ENCODE data around the gene EMSY. TPM values are rescaled to one million over a fixed set of nuclear protein-coding genes. Genes with fewer than 3 reads are reported as not detected.

Gene EMSY
- total and polyA plus RNA-seq, 12 donors = 5.9 to 23.4 (median 16.9) TPM

GRCh38 chr11:76480241-76480640, 35.4 kb downstream of the EMSY start:
- DNase-seq (no peak), ATAC-seq (no peak)
- Histone ChIP-seq H3K27ac (no peak overlapping the region), H3K9me3 (peaks cover 0 to 9% (median 0%) of the 10 kb centered on the region in 11 donors), H3K4me1 (no peaks in the 10 kb centered on the region), H3K27me3 (no peaks in the 10 kb centered on the region), H3K4me3 (no peak overlapping the region), H3K36me3 (peaks cover 0 to 64% (median 7%) of the 10 kb centered on the region in 9 donors)
- no peak for TF ChIP-seq CTCF (IDR thresholded peaks at IDR 0.05)
- intact Hi-C loops (cut with DNase I) = no loop called here
- WGBS, 2 donors = 92 to 94% methylated on average over 3 of the region's 3 CpGs

DNA sequence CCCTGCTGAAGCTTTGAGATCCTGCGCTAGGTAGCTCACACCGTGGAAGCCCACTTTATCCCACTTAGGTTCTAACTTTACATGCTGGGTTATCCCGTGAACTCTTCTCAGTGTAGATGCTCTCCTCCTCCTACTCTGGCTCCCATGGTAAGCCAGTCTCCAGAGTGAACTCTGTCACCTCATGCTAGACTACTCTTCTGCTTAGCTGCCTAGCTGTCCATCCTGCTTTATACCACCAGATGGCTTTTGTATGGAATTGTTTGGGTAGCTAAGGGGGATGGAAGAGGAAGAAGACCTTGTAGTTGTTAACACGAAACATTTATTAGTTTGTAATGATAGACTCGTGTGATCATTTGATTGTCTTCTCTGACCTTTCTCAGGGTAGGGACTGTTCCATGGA, 46.8 kb downstream of the EMSY start:
- no peaks in the 10 kb centered on the region for H3K27me3 ChIP-seq
- WGBS, 2 donors = 97% methylated on average over 5 of the region's 5 CpGs
- peaks cover 0 to 7% (median 0%) of the 10 kb centered on the region in 11 donors for H3K9me3 ChIP-seq
- DNase-seq = no peak
- H3K4me1 ChIP-seq = no peaks in the 10 kb centered on the region
- H3K27ac ChIP-seq = no peak overlapping the region
- intact Hi-C loops (cut with DNase I) = no loop called here
- no peak for TF ChIP-seq CTCF (IDR thresholded peaks at IDR 0.05)
- no peak overlapping the region for H3K4me3 ChIP-seq
- H3K36me3 ChIP-seq = peaks cover 0 to 58% (median 19%) of the 10 kb centered on the region in 9 donors
- ATAC-seq = no peak

GRCh38 chr11:76493040-76493439, 48.2 kb downstream of the EMSY start:
- H3K27ac ChIP-seq = no peak overlapping the region
- WGBS, 2 donors = 91 to 92% methylated on average over 12 of the region's 12 CpGs
- H3K4me3 ChIP-seq = no peak overlapping the region
- no peaks in the 10 kb centered on the region for H3K4me1 ChIP-seq
- ATAC-seq (peak in 1 of 8 donors; percentile 41), DNase-seq (no peak)
- peaks cover 0 to 7% (median 0%) of the 10 kb centered on the region in 11 donors for H3K9me3 ChIP-seq
- no peak for TF ChIP-seq CTCF (IDR thresholded peaks at IDR 0.05)
- intact Hi-C loops (cut with DNase I) = no loop called here
- H3K36me3 ChIP-seq = peaks cover 0 to 71% (median 19%) of the 10 kb centered on the region in 9 donors
- no peaks in the 10 kb centered on the region for H3K27me3 ChIP-seq

GRCh38 chr11:76493626-76494539, 49.1 kb downstream of the EMSY start:
- no peak overlapping the region for H3K27ac ChIP-seq
- peak in 1 of 8 donors; percentile 13 for ATAC-seq
- no peak for DNase-seq
- no peaks in the 10 kb centered on the region for H3K27me3 ChIP-seq
- H3K9me3 ChIP-seq = peaks cover 0 to 7% (median 0%) of the 10 kb centered on the region in 11 donors
- H3K36me3 ChIP-seq = peaks cover 0 to 79% (median 19%) of the 10 kb centered on the region in 9 donors
- intact Hi-C loops (cut with DNase I) = no loop called here
- no peak for TF ChIP-seq CTCF (IDR thresholded peaks at IDR 0.05)
- 94% methylated on average over 25 of the region's 25 CpGs for WGBS, 2 donors
- H3K4me1 ChIP-seq = no peaks in the 10 kb centered on the region
- no peak overlapping the region for H3K4me3 ChIP-seq

Measured in heart right ventricle (tissue), 16 donors.